ENCODE results near the gene TSC1.

TSC1 gene

GRCh38 chr9:132931178-132931735 is 13.2 kb downstream of the TSC1 start:
- no peak for DNase-seq

DNA sequence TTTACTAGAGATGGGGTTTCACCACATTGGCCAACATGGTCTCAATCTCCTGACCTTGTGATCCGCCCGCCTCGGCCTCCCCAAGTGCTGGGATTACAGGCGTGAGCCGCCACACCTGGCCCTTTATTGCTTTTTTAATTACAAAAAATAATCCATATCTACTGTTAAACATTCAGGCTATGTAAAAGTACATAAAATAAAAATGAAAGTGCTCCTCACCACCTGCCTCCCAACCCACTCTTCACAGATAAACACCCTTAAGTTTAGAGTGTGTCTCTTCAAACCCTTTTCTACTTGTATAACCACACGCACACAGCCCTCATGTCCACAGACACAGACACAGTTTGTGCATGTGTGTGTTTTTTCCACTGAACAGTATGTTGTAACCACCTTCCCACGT is 16.7 kb downstream of the TSC1 start:
- no peak for DNase-seq

DNA sequence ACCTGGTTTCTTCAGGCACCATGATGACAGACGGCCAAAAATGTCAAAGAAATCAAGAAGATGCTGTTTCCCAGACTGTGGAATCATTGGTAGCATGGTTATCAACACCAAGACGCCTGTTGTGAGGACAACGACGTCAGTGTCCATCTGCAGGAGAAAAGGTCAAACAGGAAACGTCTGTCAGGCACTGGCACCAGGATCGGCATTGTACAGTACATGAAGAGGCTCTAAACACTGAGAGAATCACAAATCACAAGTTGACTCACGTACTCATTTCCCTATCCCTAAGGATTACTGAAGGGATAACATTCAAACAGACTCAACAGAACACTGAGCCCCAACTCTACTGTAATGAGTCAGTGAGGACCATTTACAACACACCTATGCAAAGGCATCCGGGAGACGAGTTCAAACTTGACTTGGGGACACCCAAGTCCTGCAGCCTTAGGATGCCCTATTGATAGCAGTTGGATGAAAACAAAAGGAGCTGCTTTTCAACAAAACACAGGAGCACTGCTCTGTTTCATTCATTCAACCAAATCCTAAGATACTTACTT is 21.0 kb downstream of the TSC1 start:
- DNase-seq: no peak

DNA sequence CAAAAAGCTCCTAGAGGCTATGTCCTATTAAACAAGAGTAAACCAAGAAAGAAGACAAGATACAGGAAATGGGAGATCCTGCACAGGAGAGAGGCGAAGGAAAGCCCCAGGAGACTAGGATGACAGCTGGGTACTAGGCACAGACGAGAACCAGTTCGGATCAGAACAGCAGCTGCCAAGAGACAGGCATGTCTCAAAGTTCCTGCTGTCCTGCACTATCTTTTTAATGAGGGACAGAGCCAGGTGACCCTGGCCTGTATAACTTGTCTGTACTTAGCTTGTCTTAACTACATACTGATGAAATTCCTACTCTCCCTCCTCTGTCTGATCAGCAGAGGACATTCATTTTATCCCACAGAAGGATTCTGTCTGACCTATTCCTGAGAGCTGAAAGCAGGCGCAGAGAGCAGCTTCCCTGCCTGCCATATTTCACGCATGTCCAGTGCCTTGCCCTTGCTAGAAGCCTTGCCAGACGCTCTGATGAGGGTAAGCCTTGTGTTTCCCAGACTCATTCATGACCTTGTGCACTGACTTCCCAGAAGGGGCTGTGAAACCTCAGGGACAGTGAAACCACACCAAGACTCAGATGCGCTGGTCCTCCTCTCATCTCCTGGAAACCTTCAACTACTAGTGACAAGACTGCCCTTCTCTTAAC is 24.7 kb downstream of the TSC1 start:
- no peak for DNase-seq

- DNase-seq: no peak
Measured at GRCh38 chr9:132914924-132915323, 29.5 kb downstream of the TSC1 start.

DNA sequence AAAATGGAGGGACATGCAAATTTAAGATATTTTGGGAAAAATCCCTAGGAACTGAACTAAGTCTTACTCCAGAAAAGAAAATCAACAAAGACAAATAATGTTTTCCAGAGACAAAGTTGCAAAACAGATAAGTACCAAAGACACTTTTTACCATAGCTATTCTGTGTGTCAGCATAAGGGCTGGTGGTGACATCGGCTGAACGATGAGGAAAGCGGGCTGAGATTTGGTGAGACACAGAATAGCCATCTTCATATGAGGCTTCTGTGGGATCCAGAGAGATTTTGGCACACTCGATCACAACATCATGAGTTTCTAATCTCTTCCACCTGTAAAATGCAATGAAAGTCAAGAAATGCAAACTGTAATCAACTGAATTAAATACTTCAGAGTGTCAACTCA is 32.3 kb downstream of the TSC1 start:
- no peak for DNase-seq

DNA sequence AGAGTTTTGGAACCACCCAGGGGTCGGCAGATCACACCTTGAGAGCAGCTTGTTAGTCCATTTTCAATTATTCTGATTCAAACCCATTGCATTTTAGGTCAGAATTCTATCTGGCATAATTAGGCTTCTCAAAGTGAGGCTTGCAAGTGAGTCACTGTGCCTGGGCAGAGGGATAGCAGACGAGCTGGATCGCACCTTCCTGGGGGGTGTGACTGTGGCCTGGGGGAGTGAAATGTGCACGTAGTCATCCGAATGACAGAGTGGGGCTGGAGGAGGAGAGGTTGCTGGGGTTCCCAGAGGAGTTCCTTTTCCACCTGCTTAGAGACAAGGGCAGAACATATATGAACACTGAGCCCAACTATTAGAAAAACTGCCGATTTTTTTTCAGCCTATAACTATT is 34.0 kb downstream of the TSC1 start:
- DNase-seq: no peak

DNA sequence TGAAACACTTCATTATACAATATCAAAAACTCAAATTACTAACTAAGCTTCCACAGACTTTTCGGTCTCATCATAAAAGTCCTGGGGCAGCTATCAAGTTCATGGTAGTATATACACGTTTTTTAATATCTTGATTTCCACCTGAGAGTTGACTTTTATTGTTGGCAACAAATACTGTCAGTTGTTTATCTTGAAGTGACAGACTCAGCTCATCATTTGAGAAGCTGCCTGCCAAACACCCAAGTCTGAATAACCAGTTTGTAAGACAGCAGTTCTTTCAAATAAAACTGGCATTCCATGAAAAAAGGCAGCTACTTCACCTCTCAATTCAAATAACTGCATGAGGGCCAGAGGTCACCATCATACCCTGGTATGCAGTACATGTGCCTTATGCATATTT is 35.1 kb downstream of the TSC1 start:
- DNase-seq: no peak

GRCh38 chr9:132908635-132909034 is 35.8 kb downstream of the TSC1 start:
- DNase-seq: peak in 1 of 2 donors; percentile 43

- no peak for DNase-seq
Measured at GRCh38 chr9:132905726-132906125, 38.7 kb downstream of the TSC1 start.

DNA sequence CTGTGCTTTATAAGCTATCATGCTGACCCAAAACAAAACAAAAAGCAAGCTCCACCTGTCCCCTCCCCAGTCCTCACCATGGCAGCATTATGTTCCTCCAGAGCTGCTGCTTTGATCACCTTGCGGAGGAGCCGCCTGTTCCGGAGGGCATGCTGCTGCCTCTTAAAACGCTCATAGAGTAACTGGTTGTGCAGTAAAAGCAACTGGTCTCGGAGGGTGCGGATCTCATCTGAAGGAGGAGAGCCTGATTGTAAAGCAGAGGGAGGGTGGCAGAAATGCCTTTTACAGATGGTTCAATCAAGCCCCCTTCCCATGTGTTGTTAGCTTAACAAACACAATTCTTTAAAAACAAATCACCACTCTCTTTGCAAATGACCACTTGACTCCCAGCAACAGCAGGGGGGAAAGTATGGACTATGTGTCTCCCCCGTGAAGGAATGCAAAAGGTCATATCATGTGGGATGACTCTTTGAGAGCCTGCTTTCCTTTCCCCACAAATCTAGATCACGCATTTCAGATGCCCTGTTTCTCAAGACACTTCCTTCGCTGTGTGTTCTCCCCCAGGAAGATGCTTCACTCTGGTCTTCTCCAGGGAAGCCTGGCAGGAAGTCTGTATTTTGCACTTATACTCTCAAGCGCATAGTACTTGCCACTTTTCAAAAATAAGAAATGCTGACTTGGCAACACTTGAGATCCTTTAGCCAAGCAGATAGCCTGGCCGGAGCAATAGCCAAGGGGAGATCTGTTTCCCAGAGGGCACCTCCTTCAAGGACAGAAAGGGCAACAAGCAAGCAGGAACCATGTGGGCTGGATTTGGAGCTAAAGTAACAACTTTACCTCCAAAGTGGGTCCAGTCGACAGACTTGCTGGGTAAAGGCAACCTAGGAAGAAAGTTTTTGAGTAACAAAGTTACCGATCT is 40.6 kb downstream of the TSC1 start:
- DNase-seq: no peak

- DNase-seq: peak; percentile 77 to 85
Measured at GRCh38 chr9:132901858-132902831, 42.3 kb downstream of the TSC1 start.

- DNase-seq: no peak
Measured at GRCh38 chr9:132898051-132898450, 46.4 kb downstream of the TSC1 start.

DNA sequence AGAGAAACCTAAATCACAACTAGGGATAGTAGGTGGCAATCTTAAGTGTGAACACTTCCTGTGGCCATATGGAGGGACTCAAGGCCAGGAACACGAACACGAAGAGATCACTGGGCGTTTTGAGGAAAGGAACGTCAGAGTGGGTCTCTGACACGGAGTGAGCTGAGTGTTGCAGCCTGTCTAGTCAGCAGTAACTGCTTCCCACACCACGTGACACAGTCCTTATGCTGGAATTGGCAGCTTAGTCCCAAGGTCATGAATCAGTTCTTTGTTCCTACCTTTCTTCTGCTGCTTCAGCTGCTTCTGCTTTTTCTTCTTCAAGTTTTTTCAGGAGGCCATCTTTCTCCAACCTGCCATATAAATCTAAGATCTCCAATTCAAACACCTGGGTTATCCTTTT is 47.5 kb downstream of the TSC1 start:
- no peak for DNase-seq

GRCh38 chr9:132896264-132896663 is 48.2 kb downstream of the TSC1 start:
- no peak for DNase-seq

GRCh38 chr9:132894862-132895835 is 49.3 kb downstream of the TSC1 start:
- no peak for DNase-seq

GRCh38 chr9:132894346-132894745 is 50.1 kb downstream of the TSC1 start:
- no peak for DNase-seq

GRCh38 chr9:132892400-132892799 is 52.0 kb downstream of the TSC1 start:
- no peak for DNase-seq

- no peak for DNase-seq
Measured at GRCh38 chr9:132888151-132888550, 56.3 kb downstream of the TSC1 start.

DNA sequence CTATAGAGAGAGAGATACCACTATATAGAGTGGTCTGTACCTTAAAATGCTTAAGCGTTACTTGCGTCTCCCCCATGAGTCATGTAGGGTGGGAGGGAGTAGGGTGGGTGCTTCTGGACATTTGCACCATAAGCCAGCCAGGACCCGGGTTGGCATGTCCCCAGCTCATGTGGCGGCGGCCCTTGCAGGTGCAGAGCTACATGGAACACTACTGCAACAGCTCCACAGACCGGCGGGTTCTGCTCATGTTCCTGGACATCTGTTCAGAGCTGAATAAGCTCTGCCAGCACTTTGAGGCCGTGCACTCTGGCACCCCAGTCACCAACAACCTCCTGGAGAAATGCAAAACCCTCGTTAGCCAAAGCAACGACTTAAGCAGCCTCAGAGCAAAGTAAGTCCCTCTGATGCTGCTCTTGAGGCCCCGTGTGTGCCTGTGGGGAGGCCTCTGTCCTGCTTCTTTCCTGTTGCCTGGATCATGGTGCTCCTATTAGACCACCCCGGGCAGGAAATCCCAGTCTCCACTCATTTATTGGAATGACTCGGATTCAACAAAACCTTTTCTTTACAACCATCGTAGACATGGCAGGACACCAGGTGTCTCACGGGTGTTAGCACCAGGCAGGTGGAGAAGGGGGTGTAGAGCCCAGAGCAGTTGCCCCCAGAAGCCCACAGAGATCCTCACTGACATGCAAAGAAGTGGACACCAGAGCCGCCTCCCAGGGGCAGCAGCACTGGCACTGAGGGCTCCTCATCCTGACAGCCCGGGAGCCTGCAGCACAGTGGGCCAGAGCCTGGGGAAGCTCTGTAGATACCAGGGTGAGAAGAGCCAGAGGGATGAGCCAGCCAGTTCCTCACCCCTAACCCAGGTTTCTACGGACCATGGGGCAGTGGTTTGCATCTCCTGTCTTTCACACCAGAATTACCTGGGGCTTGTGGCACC is 57.0 kb downstream of the TSC1 start:
- no peak for DNase-seq
